GM19438 (cell line): ENCODE measurements around the gene RAPGEF5.
A peak's percentile ranks its signal among the peaks of the same experiment; 100 is the strongest.

Source experiments
- ATAC-seq: cut with Tn5 transposase; IDR thresholded peaks from one replicate; pipeline ENCODE4 v1.9.1; 2021; ENCODE audit warnings: low read depth; ENCODE audit not compliant: unreplicated experiment

The RAPGEF5 gene

GRCh38 chr7:22173685-22174573 is 183.0 kb downstream of the RAPGEF5 start:
- peak; percentile 90 for ATAC-seq

DNA sequence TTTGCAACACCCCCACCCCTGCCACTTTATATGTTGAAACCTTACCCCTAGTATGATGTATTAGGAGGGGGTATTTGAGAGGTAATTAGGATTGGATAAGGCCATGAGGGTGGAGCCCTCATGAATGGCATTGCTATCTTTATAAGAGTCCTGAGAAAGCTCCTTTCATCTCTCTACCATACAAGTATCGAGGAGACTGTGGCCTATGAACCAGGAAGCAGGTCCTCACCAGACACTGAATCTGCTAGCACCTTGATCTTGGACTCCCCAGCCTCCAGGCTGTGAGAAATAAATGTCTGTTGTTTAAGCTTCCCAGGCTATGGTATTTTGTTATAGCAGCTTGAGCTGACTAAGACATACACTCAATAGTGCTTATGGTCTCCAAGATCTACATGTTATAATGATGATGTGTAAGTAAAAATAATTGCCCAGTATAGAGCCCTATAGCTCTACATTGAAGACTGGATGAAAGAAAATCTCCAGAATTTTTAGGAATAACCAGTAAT is 188.8 kb downstream of the RAPGEF5 start:
- no peak for ATAC-seq

DNA sequence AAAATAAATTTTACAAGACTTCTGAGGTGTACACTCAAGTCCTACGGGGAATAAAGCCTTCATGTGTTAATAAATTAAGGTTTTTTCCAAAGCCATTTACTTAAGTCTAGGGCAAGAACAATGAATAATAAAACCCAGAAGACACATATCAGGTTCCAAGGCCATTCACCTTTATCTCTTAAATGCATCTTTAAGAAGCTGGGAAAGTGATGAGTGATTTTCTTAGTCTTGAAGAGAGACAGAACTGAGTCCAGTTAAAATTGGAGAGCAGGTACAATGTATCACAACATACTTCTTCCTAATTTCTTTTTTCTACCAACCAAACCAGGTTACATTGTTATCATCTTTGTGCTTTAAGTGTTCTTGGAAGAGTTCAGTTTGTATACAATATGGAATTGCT is 189.5 kb downstream of the RAPGEF5 start:
- no peak for ATAC-seq

- ATAC-seq, result no peak
These were observed 190.0 kb downstream of the RAPGEF5 start for GRCh38 chr7:22166928-22167327.

GRCh38 chr7:22159341-22159740 is 197.6 kb downstream of the RAPGEF5 start:
- no peak for ATAC-seq

DNA sequence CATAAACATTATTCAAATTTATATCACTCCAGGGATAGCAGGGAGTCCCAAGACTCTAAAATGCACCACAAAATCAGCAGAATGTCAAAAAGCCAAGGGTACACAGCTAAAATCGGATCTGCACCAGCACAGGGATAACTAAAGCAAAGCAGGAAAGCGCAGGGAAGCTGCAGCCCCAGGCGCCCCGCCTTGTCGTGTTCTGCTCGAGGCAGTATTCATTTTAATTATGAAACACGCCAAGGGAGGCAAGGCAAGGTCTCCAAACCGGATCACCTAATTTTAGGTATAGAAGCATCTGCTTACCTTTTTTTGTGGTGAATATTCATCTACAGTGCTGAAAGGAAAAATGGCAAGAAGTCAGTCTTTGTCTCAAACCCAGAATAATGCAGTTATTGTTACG is 199.4 kb downstream of the RAPGEF5 start:
- no peak for ATAC-seq

DNA sequence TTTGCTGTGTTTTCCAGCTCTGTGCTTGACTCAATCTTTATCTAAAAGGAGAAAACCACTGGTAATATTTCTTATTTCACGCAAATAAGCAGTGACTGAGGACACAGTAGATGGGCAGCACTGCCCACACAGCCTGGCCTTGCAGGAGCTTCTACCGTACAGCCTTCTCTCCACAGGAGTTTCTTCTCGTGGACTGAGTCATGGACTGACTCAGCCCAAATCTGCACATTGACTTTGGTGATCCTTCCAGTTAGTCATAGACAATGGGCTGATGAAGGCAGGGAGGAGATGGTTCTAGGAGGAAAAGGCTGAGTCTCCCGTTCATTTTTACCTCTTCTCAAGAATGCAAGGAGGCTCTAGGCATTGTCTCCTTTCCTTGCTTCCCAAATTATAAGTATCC is 200.7 kb downstream of the RAPGEF5 start:
- ATAC-seq, result no peak

GRCh38 chr7:22154143-22154529 is 202.8 kb downstream of the RAPGEF5 start:
- no peak for ATAC-seq

- ATAC-seq, result no peak
These were observed 203.4 kb downstream of the RAPGEF5 start for GRCh38 chr7:22153432-22154142.

DNA sequence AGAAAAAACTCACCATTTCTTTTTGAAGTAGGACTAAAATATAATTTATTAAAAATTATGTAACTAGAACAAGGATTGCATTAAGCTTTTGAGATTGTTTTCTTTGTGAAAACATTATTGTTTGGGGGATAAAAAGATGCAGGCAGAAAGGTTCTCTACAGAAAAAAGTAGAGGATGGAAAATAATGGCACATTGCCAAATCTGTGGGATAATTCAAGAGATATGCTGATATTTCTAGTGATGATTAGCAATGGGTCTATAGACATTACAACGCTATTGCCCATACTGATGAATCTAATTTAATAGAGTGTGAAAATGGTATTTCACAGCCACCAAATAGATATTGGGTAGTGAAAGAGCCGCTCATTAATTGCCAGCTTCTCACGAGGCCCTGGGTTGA is 204.3 kb downstream of the RAPGEF5 start:
- no peak for ATAC-seq

DNA sequence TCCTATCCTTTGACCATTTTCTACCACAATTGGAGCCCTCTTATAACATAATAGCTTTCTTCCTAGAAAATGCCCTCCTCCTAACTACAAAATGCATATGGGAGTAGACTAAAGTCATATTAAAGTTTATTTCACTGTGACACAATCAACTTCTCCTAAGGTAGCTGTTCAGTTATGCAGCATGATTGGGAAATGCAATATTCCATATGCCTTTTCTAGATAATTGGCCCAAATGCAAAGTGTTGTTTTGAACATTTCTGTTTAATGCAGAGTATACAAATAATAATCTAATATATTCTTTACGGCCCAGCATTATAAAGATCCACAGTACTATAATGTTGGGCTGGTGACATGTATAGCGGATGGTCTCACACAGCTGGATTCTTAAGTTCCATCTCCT is 205.1 kb downstream of the RAPGEF5 start:
- no peak for ATAC-seq

- ATAC-seq, result no peak
These were observed 206.7 kb downstream of the RAPGEF5 start for GRCh38 chr7:22150221-22150620.

DNA sequence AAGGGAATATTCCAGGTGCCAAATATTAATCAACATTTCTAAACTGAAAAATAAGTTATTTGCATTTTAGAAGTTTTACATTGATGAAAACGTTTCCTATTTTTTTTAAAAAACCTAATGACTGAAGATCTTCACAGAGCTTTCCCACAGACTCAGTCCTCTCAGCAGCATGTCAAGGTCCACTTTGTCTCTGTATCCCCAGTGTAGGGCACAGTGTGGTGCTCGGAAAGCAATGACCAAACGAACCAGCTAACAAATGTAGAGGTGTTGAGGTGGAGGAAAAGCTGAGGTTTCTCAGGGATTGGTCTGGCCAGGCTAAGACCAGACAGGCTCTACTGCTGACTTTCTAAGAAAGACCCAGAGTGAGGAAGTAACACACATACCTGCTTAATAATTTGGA is 209.1 kb downstream of the RAPGEF5 start:
- no peak for ATAC-seq

DNA sequence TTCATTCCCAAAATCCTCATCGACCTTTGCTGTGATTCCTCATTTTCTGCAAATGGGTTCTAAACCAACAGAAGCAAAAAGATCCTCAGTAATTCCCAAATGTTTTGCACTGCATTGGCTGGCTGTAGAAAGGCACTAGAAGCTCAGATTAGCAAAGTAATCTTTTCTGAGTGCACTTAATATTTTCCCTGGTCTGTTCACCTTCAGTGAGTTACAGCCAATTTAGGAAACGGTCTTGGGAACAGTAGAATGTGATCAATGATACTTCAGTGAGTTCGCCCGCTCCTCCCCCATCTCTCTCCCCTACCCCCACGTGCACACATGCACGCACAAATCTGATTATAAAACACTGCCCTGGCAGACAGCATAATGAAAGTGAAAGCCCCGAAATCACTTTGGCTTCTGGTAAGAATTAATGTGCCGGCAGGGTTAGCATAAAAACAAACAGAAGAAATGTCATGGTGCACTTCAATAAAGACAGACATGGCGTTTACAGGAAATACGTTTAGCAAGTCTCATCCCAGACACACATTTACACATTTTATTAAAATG is 209.9 kb downstream of the RAPGEF5 start:
- no peak for ATAC-seq

GRCh38 chr7:22144950-22145349 is 212.0 kb downstream of the RAPGEF5 start:
- ATAC-seq, result no peak

DNA sequence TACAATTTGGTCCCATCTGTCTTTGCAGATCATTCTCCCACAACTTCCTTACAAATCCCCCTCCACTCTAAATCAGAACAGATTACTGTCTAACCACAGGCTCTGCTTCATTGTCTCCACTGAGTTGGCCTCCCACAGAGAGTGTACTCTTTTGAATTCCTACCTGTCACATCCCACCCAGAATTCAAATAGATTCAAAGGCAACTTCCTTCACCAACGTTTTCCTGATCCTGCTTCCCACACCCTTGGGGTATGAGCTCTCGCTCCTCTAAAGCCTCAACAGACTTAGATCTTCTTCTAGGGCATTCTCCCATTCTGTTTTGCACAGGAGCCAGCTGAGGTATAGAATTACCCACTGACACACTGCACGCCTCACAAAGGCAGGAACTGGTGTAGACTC is 213.5 kb downstream of the RAPGEF5 start:
- ATAC-seq, result no peak

DNA sequence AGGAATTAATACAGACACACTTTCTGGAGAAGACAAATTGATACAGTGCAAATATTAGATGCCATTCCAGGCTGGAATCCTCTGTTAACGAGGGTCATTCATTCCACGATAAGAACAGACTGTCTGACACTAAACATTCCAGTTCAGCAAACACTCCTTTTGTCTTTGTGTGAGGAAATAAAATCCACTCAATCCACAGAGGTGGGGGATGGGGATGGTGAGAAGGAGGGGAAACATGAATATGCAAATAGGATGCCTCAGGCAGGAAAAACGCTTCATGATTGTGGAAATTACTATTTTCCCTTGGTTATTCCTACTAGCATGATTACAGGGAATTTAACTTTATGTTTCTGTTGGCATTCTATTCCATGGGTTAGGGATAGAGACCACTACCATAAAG is 214.4 kb downstream of the RAPGEF5 start:
- no peak for ATAC-seq

GRCh38 chr7:22141355-22141754 is 215.6 kb downstream of the RAPGEF5 start:
- no peak for ATAC-seq

- no peak for ATAC-seq
These were observed 216.4 kb downstream of the RAPGEF5 start for GRCh38 chr7:22140578-22140977.

DNA sequence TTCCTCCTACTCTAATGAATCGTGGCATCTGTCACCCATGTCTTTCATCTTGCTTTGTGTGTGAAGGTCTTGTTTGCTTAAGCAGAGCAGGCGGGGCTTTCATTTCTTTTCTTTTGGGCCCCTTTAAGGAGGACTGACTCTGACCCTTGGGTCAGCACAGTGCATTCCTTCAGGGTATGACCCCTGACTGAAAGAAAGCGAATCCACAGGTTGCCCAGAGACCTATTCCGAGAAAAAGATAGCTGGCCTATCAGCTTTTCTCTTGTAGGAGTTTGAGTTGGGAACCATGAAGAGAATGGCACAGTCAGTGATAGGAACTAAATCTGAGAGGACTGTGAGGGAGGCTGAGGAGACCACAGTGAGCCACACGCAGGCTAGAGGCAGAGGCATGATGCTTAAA is 218.1 kb downstream of the RAPGEF5 start:
- ATAC-seq, result no peak

DNA sequence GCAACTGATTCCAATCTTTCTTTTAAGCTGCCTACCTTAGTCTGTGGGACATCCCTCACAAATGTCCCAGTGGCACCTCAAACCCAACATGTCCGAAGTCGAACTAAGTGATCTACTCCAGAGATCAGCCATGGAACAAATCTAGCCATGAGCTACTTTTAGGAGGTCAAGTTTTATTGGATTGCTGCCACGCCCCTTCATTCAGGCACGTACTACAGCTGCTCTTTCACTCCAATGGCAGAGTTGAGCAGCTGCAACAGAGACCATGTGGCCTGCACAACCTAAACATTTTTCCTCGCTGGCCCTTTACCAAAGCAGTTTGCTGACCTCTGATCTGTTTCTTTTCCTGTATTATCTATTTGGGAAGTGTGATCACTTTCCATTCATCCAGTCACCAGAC is 218.8 kb downstream of the RAPGEF5 start:
- ATAC-seq, result no peak
